ENCODE data around the gene MBNL1. TPM values are rescaled to one million over a fixed set of nuclear protein-coding genes. Genes with fewer than 3 reads are reported as not detected.

The MBNL1 gene
- polyA plus RNA-seq, 1 donor: 53.6 TPM

- no peaks in the 10 kb centered on the region for H3K9me3 ChIP-seq (ENCODE audit: control insufficient read depth, low read depth, low read length)
- no peak overlapping the region for H3K4me3 ChIP-seq (ENCODE audit: low read length)
- H3K27me3 ChIP-seq (ENCODE audit: control insufficient read depth, insufficient read depth, low read length): no peaks in the 10 kb centered on the region
- H3K36me3 ChIP-seq (ENCODE audit: control insufficient read depth, insufficient read depth, low read length): peaks cover 31% of the 10 kb centered on the region
- DNase-seq: no peak
- H3K4me1 ChIP-seq (ENCODE audit: control insufficient read depth, insufficient read depth, low read length): no peaks in the 10 kb centered on the region
- no peak overlapping the region for H3K27ac ChIP-seq (ENCODE audit: low read length)
- no CpG with 5 or more reads among the region's 2 CpGs for WGBS (ENCODE audit: insufficient coverage, low lambda C conversion rate)
These were observed 190.8 kb downstream of the MBNL1 start for GRCh38 chr3:152459572-152459971.

- 40% methylated on average over 2 of the region's 3 CpGs for WGBS (ENCODE audit: insufficient coverage, low lambda C conversion rate)
- Histone ChIP-seq H3K9me3 (ENCODE audit: control insufficient read depth, low read depth, low read length) (no peaks in the 10 kb centered on the region), H3K27ac (ENCODE audit: low read length) (no peak overlapping the region), H3K4me1 (ENCODE audit: control insufficient read depth, insufficient read depth, low read length) (no peaks in the 10 kb centered on the region), H3K36me3 (ENCODE audit: control insufficient read depth, insufficient read depth, low read length) (peaks cover 39% of the 10 kb centered on the region), H3K4me3 (ENCODE audit: low read length) (no peak overlapping the region), H3K27me3 (ENCODE audit: control insufficient read depth, insufficient read depth, low read length) (no peaks in the 10 kb centered on the region)
- DNase-seq: no peak
These were observed 192.2 kb downstream of the MBNL1 start for GRCh38 chr3:152460936-152461335.

GRCh38 chr3:152461460-152461859 lies 192.7 kb downstream of the MBNL1 start:
- Histone ChIP-seq H3K9me3 (ENCODE audit: control insufficient read depth, low read depth, low read length) (no peaks in the 10 kb centered on the region), H3K4me3 (ENCODE audit: low read length) (no peak overlapping the region), H3K27me3 (ENCODE audit: control insufficient read depth, insufficient read depth, low read length) (no peaks in the 10 kb centered on the region), H3K27ac (ENCODE audit: low read length) (no peak overlapping the region), H3K4me1 (ENCODE audit: control insufficient read depth, insufficient read depth, low read length) (no peaks in the 10 kb centered on the region), H3K36me3 (ENCODE audit: control insufficient read depth, insufficient read depth, low read length) (peaks cover 35% of the 10 kb centered on the region)
- 100% methylated on average over 1 of the region's 1 CpG for WGBS (ENCODE audit: insufficient coverage, low lambda C conversion rate)
- no peak for DNase-seq

- H3K36me3 ChIP-seq (ENCODE audit: control insufficient read depth, insufficient read depth, low read length): peaks cover 19% of the 10 kb centered on the region
- H3K9me3 ChIP-seq (ENCODE audit: control insufficient read depth, low read depth, low read length): peaks cover 4% of the 10 kb centered on the region
- no peak overlapping the region for H3K27ac ChIP-seq (ENCODE audit: low read length)
- no peak overlapping the region for H3K4me3 ChIP-seq (ENCODE audit: low read length)
- peak; percentile 21 to 39 for DNase-seq
- 66% methylated on average over 4 of the region's 7 CpGs for WGBS (ENCODE audit: insufficient coverage, low lambda C conversion rate)
- H3K4me1 ChIP-seq (ENCODE audit: control insufficient read depth, insufficient read depth, low read length): no peaks in the 10 kb centered on the region
- H3K27me3 ChIP-seq (ENCODE audit: control insufficient read depth, insufficient read depth, low read length): no peaks in the 10 kb centered on the region
These were observed 198.1 kb downstream of the MBNL1 start for GRCh38 chr3:152466784-152467183.

- H3K27ac ChIP-seq (ENCODE audit: low read length): no peak overlapping the region
- WGBS (ENCODE audit: insufficient coverage, low lambda C conversion rate): 90% methylated on average over 2 of the region's 4 CpGs
- no peaks in the 10 kb centered on the region for H3K4me1 ChIP-seq (ENCODE audit: control insufficient read depth, insufficient read depth, low read length)
- no peaks in the 10 kb centered on the region for H3K27me3 ChIP-seq (ENCODE audit: control insufficient read depth, insufficient read depth, low read length)
- peaks cover 4% of the 10 kb centered on the region for H3K9me3 ChIP-seq (ENCODE audit: control insufficient read depth, low read depth, low read length)
- DNase-seq: no peak
- H3K4me3 ChIP-seq (ENCODE audit: low read length): no peak overlapping the region
- H3K36me3 ChIP-seq (ENCODE audit: control insufficient read depth, insufficient read depth, low read length): peaks cover 12% of the 10 kb centered on the region
These were observed 200.7 kb downstream of the MBNL1 start for GRCh38 chr3:152469248-152470025.

GRCh38 chr3:152470095-152470494 lies 201.4 kb downstream of the MBNL1 start:
- no peak overlapping the region for H3K4me3 ChIP-seq (ENCODE audit: low read length)
- H3K27me3 ChIP-seq (ENCODE audit: control insufficient read depth, insufficient read depth, low read length): no peaks in the 10 kb centered on the region
- no peak overlapping the region for H3K27ac ChIP-seq (ENCODE audit: low read length)
- no peak for DNase-seq
- H3K4me1 ChIP-seq (ENCODE audit: control insufficient read depth, insufficient read depth, low read length): no peaks in the 10 kb centered on the region
- H3K9me3 ChIP-seq (ENCODE audit: control insufficient read depth, low read depth, low read length): peaks cover 4% of the 10 kb centered on the region
- peaks cover 7% of the 10 kb centered on the region for H3K36me3 ChIP-seq (ENCODE audit: control insufficient read depth, insufficient read depth, low read length)
- 90% methylated on average over 3 of the region's 4 CpGs for WGBS (ENCODE audit: insufficient coverage, low lambda C conversion rate)

GRCh38 chr3:152470893-152471292 lies 202.2 kb downstream of the MBNL1 start:
- Histone ChIP-seq H3K27me3 (ENCODE audit: control insufficient read depth, insufficient read depth, low read length) (no peaks in the 10 kb centered on the region), H3K9me3 (ENCODE audit: control insufficient read depth, low read depth, low read length) (peaks cover 10% of the 10 kb centered on the region), H3K36me3 (ENCODE audit: control insufficient read depth, insufficient read depth, low read length) (peaks cover 2% of the 10 kb centered on the region), H3K4me1 (ENCODE audit: control insufficient read depth, insufficient read depth, low read length) (no peaks in the 10 kb centered on the region), H3K4me3 (ENCODE audit: low read length) (no peak overlapping the region), H3K27ac (ENCODE audit: low read length) (no peak overlapping the region)
- no peak for DNase-seq
- no CpG with 5 or more reads among the region's 1 CpG for WGBS (ENCODE audit: insufficient coverage, low lambda C conversion rate)

- Histone ChIP-seq H3K27ac (ENCODE audit: low read length) (no peak overlapping the region), H3K4me1 (ENCODE audit: control insufficient read depth, insufficient read depth, low read length) (no peaks in the 10 kb centered on the region), H3K9me3 (ENCODE audit: control insufficient read depth, low read depth, low read length) (peaks cover 10% of the 10 kb centered on the region), H3K4me3 (ENCODE audit: low read length) (no peak overlapping the region), H3K27me3 (ENCODE audit: control insufficient read depth, insufficient read depth, low read length) (no peaks in the 10 kb centered on the region), H3K36me3 (ENCODE audit: control insufficient read depth, insufficient read depth, low read length) (no peaks in the 10 kb centered on the region)
- DNase-seq: peak; percentile 18 to 26
- 51% methylated on average over 5 of the region's 15 CpGs for WGBS (ENCODE audit: insufficient coverage, low lambda C conversion rate)
These were observed 203.3 kb downstream of the MBNL1 start for GRCh38 chr3:152471814-152472671.

GRCh38 chr3:152472672-152472954 lies 203.9 kb downstream of the MBNL1 start:
- Histone ChIP-seq H3K4me3 (ENCODE audit: low read length) (no peak overlapping the region), H3K36me3 (ENCODE audit: control insufficient read depth, insufficient read depth, low read length) (no peaks in the 10 kb centered on the region)
- no CpG with 5 or more reads among the region's 3 CpGs for WGBS (ENCODE audit: insufficient coverage, low lambda C conversion rate)

GRCh38 chr3:152474585-152474984 lies 205.9 kb downstream of the MBNL1 start:
- Histone ChIP-seq H3K4me1 (ENCODE audit: control insufficient read depth, insufficient read depth, low read length) (no peaks in the 10 kb centered on the region), H3K36me3 (ENCODE audit: control insufficient read depth, insufficient read depth, low read length) (no peaks in the 10 kb centered on the region), H3K27ac (ENCODE audit: low read length) (no peak overlapping the region), H3K27me3 (ENCODE audit: control insufficient read depth, insufficient read depth, low read length) (no peaks in the 10 kb centered on the region), H3K4me3 (ENCODE audit: low read length) (no peak overlapping the region), H3K9me3 (ENCODE audit: control insufficient read depth, low read depth, low read length) (peaks cover 7% of the 10 kb centered on the region)
- 80% methylated on average over 1 of the region's 2 CpGs for WGBS (ENCODE audit: insufficient coverage, low lambda C conversion rate)
- DNase-seq: peak; percentile 26

More at GRCh38 chr3:152472672-152472954, 203.9 kb downstream of the MBNL1 start:
- no peak for DNase-seq
- peaks cover 7% of the 10 kb centered on the region for H3K9me3 ChIP-seq (ENCODE audit: control insufficient read depth, low read depth, low read length)
- no peak overlapping the region for H3K27ac ChIP-seq (ENCODE audit: low read length)
- no peaks in the 10 kb centered on the region for H3K4me1 ChIP-seq (ENCODE audit: control insufficient read depth, insufficient read depth, low read length)
- H3K27me3 ChIP-seq (ENCODE audit: control insufficient read depth, insufficient read depth, low read length): no peaks in the 10 kb centered on the region

All from large intestine (tissue), 3 donors.